HepG2 (cell line): ENCODE results near the gene HSPA4L. TPM values are rescaled to one million over a fixed set of nuclear protein-coding genes. Genes with fewer than 3 reads are reported as not detected.

ENCODE experiments used
- HIVEP1 ChIP-seq: sonication (generic); formaldehyde crosslinking; IDR thresholded peaks from 2 replicates; pipeline ENCODE4 v1.4.0; 2020; ENCODE audit warnings: mild to moderate bottlenecking, missing genetic modification reagents
- HMGXB4 ChIP-seq, 2 experiments: sonication (generic) in 1 of 2; formaldehyde crosslinking in 1 of 2; IDR thresholded peaks; 2 replicates each; pipeline versions ENCODE4 v1.4.0 to v1.6.1; 2018 to 2020; ENCODE audit warnings: missing genetic modification reagents in 2 of 2, borderline replicate concordance in 1 of 2, low read depth in 1 of 2, mild to moderate bottlenecking in 1 of 2, missing biosample characterization in 1 of 2
- KDM2A ChIP-seq: sonication (generic); formaldehyde crosslinking; IDR thresholded peaks from 2 replicates; pipeline ENCODE4 v1.4.0; 2020; ENCODE audit warnings: low read depth, missing genetic modification reagents, borderline replicate concordance
- MLXIP ChIP-seq: sonication (generic); formaldehyde crosslinking; IDR thresholded peaks from 2 replicates; pipeline ENCODE4 v1.9.0; 2021; ENCODE audit warnings: missing genetic modification reagents, borderline replicate concordance
- PRMT3 ChIP-seq: sonication (generic); formaldehyde crosslinking; IDR thresholded peaks from 2 replicates; pipeline ENCODE4 v1.8.1; 2022; ENCODE audit warnings: low read depth, mild to moderate bottlenecking, moderate library complexity, missing genetic modification reagents, borderline replicate concordance
- SAP130 ChIP-seq: IDR thresholded peaks from 2 replicates; pipeline ENCODE4 v1.6.1; 2016; ENCODE audit warnings: low read depth
- SRY ChIP-seq: sonication (generic); formaldehyde crosslinking; IDR thresholded peaks from 2 replicates; pipeline ENCODE4 v1.8.0; 2022; ENCODE audit warnings: mild to moderate bottlenecking, missing genetic modification reagents
- THAP11 ChIP-seq: IDR thresholded peaks from 2 replicates; pipeline ENCODE4 v1.6.1; 2016; ENCODE audit warnings: missing biosample characterization, missing genetic modification reagents
- ZBTB21 ChIP-seq: sonication (generic); formaldehyde crosslinking; IDR thresholded peaks from 2 replicates; pipeline ENCODE4 v1.4.0; 2020; ENCODE audit warnings: missing genetic modification reagents
- ZC3H4 ChIP-seq: sonication (generic); formaldehyde crosslinking; IDR thresholded peaks from 2 replicates; pipeline ENCODE4 v1.4.0; 2020; ENCODE audit warnings: missing genetic modification reagents, borderline replicate concordance
- ZNF10 ChIP-seq: sonication (generic); formaldehyde crosslinking; IDR thresholded peaks from 2 replicates; pipeline ENCODE4 v1.4.0; 2020; ENCODE audit warnings: mild to moderate bottlenecking, low read depth, missing genetic modification reagents, borderline replicate concordance
- ZNF431 ChIP-seq: sonication (generic); formaldehyde crosslinking; IDR thresholded peaks from 2 replicates; pipeline ENCODE4 v1.9.0; 2022; ENCODE audit warnings: missing genetic modification reagents, low read depth, mild to moderate bottlenecking, borderline replicate concordance
- ZNF543 ChIP-seq: sonication (generic); formaldehyde crosslinking; IDR thresholded peaks from 2 replicates; pipeline ENCODE4 v1.4.0; 2020; ENCODE audit warnings: mild to moderate bottlenecking, missing genetic modification reagents
- ZSCAN29 ChIP-seq: sonication (generic); formaldehyde crosslinking; conservative IDR thresholded peaks from 2 replicates; pipeline ENCODE4 v1.4.0; 2020; ENCODE audit warnings: mild to moderate bottlenecking, missing genetic modification reagents
- polyA plus RNA-seq, 8 experiments: library from polyadenylated mRNA; depleted of rRNA in 3 of 8; stranded (reverse) in 7 of 8; unstranded in 1 of 8; fragments of >200 nt; fragmentation: Illumina TruSeq in 4 of 8; extraction: Trizol in 4 of 8; gene quantifications; 2 replicates each; pipeline versions ENCODE4 v1.2.1 to v1.2.3, GENCODE V29; 2011 to 2016; ENCODE audit warnings: low read depth in 4 of 8, missing spikeins in 1 of 8, mixed read lengths in 1 of 8; ENCODE audit not compliant: insufficient read depth in 1 of 8
- total RNA-seq, 5 experiments: library from RNA; depleted of rRNA; stranded (reverse); fragments of >200 nt; fragmentation: Illumina TruSeq; extraction: Trizol; gene quantifications; 2 replicates each; pipeline ENCODE4 v1.2.3, GENCODE V29; 2016; ENCODE audit warnings: low read depth in 1 of 5
- TF ChIP-seq, protein P1 (sequence below): fragments of 450-650 bp; IDR thresholded peaks from 2 replicates; pipeline ENCODE4 v1.6.1; 2017; ENCODE audit warnings: mild to moderate bottlenecking
- TF ChIP-seq, protein P2 (sequence below): sonication (generic); formaldehyde crosslinking; IDR thresholded peaks from 2 replicates; pipeline ENCODE4 v1.4.0; 2020; ENCODE audit warnings: missing genetic modification reagents, mild to moderate bottlenecking, borderline replicate concordance

The HSPA4L gene
- total and polyA plus RNA-seq, 2 of the 13 experiments (the other 11 are each of a cell fraction or from before 2014, with no cell fraction given), result 3.7 to 31.5 TPM

DNA sequence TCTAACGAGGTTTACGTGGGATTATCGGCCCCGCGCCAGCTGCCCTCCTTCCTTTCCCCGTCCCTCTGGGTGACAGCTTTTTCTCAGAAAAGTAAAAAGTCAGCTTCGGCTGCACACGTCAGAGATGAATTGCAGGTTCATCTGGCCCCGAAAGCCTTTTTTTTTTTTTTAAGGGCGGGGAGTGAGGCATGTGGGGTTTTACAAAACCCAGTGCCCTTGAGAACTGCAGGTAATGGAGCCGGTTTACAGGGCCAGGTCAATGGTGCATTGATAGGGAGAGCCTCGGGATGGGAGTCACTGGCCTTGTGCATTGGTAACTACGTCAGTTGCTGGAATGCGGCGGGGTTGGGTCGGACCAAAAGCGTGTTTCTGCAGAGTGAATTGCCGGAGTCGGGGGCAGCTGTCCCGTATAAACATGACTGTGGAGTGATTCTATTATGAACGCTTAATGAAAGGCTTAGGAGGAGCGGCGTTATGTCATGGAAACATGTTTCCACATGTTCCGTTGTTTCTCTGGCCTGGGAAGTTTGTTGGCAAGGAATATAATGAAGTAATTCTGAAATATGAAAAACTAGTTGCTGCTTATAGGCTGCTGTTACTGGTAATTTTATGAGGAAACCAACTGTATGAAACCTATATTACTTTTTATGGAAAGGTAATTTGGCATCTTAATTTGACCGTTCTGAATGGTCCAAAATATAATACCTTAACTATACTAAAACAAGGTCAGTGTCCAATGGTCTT is 1.1 kb downstream of the HSPA4L start (continued):
- TF ChIP-seq THAP11, result no peak
- TF ChIP-seq ZBTB21 (CRISPR knock-in tag), result no peak
- no peak for TF ChIP-seq SRY (CRISPR knock-in tag)
- TF ChIP-seq ZSCAN29 (CRISPR knock-in tag), result no peak
- no peak for TF ChIP-seq ZNF431
- no peak for TF ChIP-seq HMGXB4 (CRISPR knock-in tag; IDR thresholded peaks at IDR 0.05; ENCODE audit: borderline replicate concordance in 1 of 2, low read depth in 1 of 2)
- TF ChIP-seq ZC3H4 (CRISPR knock-in tag), result no peak
- TF ChIP-seq PRMT3, result no peak
- peak; percentile 10; the same call in 1 of the 2 replicates for TF ChIP-seq KDM2A (CRISPR knock-in tag)
- TF ChIP-seq, protein P1, sequence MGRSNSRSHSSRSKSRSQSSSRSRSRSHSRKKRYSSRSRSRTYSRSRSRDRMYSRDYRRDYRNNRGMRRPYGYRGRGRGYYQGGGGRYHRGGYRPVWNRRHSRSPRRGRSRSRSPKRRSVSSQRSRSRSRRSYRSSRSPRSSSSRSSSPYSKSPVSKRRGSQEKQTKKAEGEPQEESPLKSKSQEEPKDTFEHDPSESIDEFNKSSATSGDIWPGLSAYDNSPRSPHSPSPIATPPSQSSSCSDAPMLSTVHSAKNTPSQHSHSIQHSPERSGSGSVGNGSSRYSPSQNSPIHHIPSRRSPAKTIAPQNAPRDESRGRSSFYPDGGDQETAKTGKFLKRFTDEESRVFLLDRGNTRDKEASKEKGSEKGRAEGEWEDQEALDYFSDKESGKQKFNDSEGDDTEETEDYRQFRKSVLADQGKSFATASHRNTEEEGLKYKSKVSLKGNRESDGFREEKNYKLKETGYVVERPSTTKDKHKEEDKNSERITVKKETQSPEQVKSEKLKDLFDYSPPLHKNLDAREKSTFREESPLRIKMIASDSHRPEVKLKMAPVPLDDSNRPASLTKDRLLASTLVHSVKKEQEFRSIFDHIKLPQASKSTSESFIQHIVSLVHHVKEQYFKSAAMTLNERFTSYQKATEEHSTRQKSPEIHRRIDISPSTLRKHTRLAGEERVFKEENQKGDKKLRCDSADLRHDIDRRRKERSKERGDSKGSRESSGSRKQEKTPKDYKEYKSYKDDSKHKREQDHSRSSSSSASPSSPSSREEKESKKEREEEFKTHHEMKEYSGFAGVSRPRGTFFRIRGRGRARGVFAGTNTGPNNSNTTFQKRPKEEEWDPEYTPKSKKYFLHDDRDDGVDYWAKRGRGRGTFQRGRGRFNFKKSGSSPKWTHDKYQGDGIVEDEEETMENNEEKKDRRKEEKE, result no peak
- TF ChIP-seq MLXIP, result no peak
- TF ChIP-seq HIVEP1 (CRISPR knock-in tag), result no peak; the same call in 1 of the 2 replicates
- TF ChIP-seq, protein P2, sequence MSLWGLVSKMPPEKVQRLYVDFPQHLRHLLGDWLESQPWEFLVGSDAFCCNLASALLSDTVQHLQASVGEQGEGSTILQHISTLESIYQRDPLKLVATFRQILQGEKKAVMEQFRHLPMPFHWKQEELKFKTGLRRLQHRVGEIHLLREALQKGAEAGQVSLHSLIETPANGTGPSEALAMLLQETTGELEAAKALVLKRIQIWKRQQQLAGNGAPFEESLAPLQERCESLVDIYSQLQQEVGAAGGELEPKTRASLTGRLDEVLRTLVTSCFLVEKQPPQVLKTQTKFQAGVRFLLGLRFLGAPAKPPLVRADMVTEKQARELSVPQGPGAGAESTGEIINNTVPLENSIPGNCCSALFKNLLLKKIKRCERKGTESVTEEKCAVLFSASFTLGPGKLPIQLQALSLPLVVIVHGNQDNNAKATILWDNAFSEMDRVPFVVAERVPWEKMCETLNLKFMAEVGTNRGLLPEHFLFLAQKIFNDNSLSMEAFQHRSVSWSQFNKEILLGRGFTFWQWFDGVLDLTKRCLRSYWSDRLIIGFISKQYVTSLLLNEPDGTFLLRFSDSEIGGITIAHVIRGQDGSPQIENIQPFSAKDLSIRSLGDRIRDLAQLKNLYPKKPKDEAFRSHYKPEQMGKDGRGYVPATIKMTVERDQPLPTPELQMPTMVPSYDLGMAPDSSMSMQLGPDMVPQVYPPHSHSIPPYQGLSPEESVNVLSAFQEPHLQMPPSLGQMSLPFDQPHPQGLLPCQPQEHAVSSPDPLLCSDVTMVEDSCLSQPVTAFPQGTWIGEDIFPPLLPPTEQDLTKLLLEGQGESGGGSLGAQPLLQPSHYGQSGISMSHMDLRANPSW (CRISPR knock-in tag), result no peak
- TF ChIP-seq ZNF543 (CRISPR knock-in tag), result no peak
- TF ChIP-seq SAP130 (CRISPR knock-in tag), result peak; percentile 66
- TF ChIP-seq ZNF10, result no peak
